Fibroblast of peridontal ligament (primary cell): Measurements from ENCODE around the gene NOL4L.

Source experiments
- DNase-seq: peaks from one replicate; pipeline ENCODE4 v3.0.0-alpha.2; 2010; ENCODE audit errors: extremely low read depth

The NOL4L gene

GRCh38 chr20:32541323-32542258 is 43.5 kb downstream of the NOL4L start:
- no peak for DNase-seq

GRCh38 chr20:32539817-32540675 is 45.1 kb downstream of the NOL4L start:
- DNase-seq, result no peak

GRCh38 chr20:32539026-32539816 is 45.9 kb downstream of the NOL4L start:
- no peak for DNase-seq

GRCh38 chr20:32538526-32538939 is 46.6 kb downstream of the NOL4L start:
- DNase-seq, result no peak

- no peak for DNase-seq
Measured at GRCh38 chr20:32537657-32538525, 47.2 kb downstream of the NOL4L start.

GRCh38 chr20:32536851-32537656 is 48.1 kb downstream of the NOL4L start:
- DNase-seq, result no peak

GRCh38 chr20:32535953-32536823 is 48.9 kb downstream of the NOL4L start:
- DNase-seq, result no peak

- DNase-seq, result no peak
Measured at GRCh38 chr20:32535316-32535952, 49.7 kb downstream of the NOL4L start.

- no peak for DNase-seq
Measured at GRCh38 chr20:32534661-32535240, 50.4 kb downstream of the NOL4L start.

GRCh38 chr20:32533732-32534131 is 51.4 kb downstream of the NOL4L start:
- no peak for DNase-seq

GRCh38 chr20:32532246-32532645 is 52.9 kb downstream of the NOL4L start:
- DNase-seq, result no peak

- DNase-seq, result no peak
Measured at GRCh38 chr20:32528905-32529670, 56.0 kb downstream of the NOL4L start.

- no peak for DNase-seq
Measured at GRCh38 chr20:32528171-32528891, 56.8 kb downstream of the NOL4L start.

GRCh38 chr20:32527447-32528055 is 57.6 kb downstream of the NOL4L start:
- no peak for DNase-seq

- no peak for DNase-seq
Measured at GRCh38 chr20:32527052-32527446, 58.1 kb downstream of the NOL4L start.

GRCh38 chr20:32526541-32526940 is 58.6 kb downstream of the NOL4L start:
- no peak for DNase-seq
